GM12873 (cell line): ENCODE results near the gene TGM5.

ENCODE experiments used
- CTCF ChIP-seq: IDR thresholded peaks from 2 replicates; pipeline ENCODE4 v1.5.1; 2012; ENCODE audit warnings: low read depth, mild to moderate bottlenecking, moderate library complexity, low read length, control low read depth; ENCODE audit not compliant: insufficient read depth; ENCODE audit errors: missing control alignments

TGM5 gene

GRCh38 chr15:43218908-43219706 lies 47.6 kb downstream of the TGM5 start:
- peak; percentile 40 for TF ChIP-seq CTCF

- TF ChIP-seq CTCF: no peak
These were observed 50.8 kb downstream of the TGM5 start for GRCh38 chr15:43215961-43216360.

- TF ChIP-seq CTCF: no peak
These were observed 52.0 kb downstream of the TGM5 start for GRCh38 chr15:43214592-43215295.

GRCh38 chr15:43214169-43214568 lies 52.6 kb downstream of the TGM5 start:
- no peak for TF ChIP-seq CTCF

GRCh38 chr15:43213466-43213865 lies 53.3 kb downstream of the TGM5 start:
- TF ChIP-seq CTCF: no peak

GRCh38 chr15:43212951-43213350 lies 53.8 kb downstream of the TGM5 start:
- no peak for TF ChIP-seq CTCF

GRCh38 chr15:43212299-43212698 lies 54.4 kb downstream of the TGM5 start:
- no peak for TF ChIP-seq CTCF
